Measurements from ENCODE around the gene MRPL24.

DNA sequence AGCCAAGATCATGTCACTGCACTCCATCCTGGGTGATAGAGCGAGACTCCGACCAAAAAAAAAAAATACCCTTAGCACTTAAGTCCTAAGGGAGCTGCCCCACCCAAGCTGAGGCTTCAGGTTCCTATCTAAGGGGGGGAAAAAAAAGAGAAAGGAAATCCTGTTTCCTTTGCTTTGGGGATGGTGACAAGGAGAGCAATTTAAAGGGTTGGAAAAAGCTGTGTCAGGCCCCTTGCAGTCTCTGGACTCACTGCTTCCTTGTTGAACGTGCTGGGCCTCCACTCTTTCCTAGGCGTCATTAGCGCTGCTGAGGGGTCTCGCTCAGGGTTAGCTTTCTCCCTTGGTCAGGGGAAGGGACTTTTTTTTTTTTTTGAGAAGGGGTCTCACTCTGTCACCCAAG lies 44.6 kb upstream of the MRPL24 start:
- TF ChIP-seq, protein P1, sequence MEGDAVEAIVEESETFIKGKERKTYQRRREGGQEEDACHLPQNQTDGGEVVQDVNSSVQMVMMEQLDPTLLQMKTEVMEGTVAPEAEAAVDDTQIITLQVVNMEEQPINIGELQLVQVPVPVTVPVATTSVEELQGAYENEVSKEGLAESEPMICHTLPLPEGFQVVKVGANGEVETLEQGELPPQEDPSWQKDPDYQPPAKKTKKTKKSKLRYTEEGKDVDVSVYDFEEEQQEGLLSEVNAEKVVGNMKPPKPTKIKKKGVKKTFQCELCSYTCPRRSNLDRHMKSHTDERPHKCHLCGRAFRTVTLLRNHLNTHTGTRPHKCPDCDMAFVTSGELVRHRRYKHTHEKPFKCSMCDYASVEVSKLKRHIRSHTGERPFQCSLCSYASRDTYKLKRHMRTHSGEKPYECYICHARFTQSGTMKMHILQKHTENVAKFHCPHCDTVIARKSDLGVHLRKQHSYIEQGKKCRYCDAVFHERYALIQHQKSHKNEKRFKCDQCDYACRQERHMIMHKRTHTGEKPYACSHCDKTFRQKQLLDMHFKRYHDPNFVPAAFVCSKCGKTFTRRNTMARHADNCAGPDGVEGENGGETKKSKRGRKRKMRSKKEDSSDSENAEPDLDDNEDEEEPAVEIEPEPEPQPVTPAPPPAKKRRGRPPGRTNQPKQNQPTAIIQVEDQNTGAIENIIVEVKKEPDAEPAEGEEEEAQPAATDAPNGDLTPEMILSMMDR (IDR thresholded peaks at IDR 0.05; ENCODE audit: insufficient read depth, low read length, poor library complexity, severe bottlenecking) = no peak
- no peak for TF ChIP-seq EZH2phosphoT487 (conservative IDR thresholded peaks at IDR 0.05; ENCODE audit: low read length)
